WERI-Rb-1 (cell line): ENCODE results near the gene OR11A1.

ENCODE experiments used
- DNase-seq: peaks from one replicate; pipeline ENCODE4 v3.0.0-alpha.2; 2020
- H3K27ac ChIP-seq: fragments of 250-450 bp; sonication (Bioruptor Pico); 2 replicates; pipeline ENCODE4 v1.5.1; 2020; ENCODE audit warnings: mild to moderate bottlenecking, moderate library complexity
- H3K27me3 ChIP-seq: fragments of 250-450 bp; sonication (Bioruptor Pico); 2 replicates; pipeline ENCODE4 v1.5.1; 2021; ENCODE audit warnings: mild to moderate bottlenecking, low read depth, moderate library complexity; ENCODE audit not compliant: insufficient read depth, severe bottlenecking
- H3K36me3 ChIP-seq: fragments of 250-450 bp; sonication (Bioruptor Pico); 2 replicates; pipeline ENCODE4 v1.5.1; 2020; ENCODE audit warnings: mild to moderate bottlenecking, moderate library complexity
- H3K4me3 ChIP-seq: 2 replicates; pipeline ENCODE4 v1.5.1; 2011; ENCODE audit warnings: low read depth, mild to moderate bottlenecking, control low read depth, low read length
- H3K9me3 ChIP-seq: fragments of 250-450 bp; sonication (Bioruptor Pico); 2 replicates; pipeline ENCODE4 v1.5.1; 2021; ENCODE audit warnings: mild to moderate bottlenecking, moderate library complexity; ENCODE audit not compliant: severe bottlenecking
- TF ChIP-seq, protein P1 (sequence below): IDR thresholded peaks from 2 replicates; pipeline ENCODE4 v1.5.1; 2011; ENCODE audit warnings: low read depth, mild to moderate bottlenecking, control low read depth, inconsistent platforms, low read length

The OR11A1 gene

DNA sequence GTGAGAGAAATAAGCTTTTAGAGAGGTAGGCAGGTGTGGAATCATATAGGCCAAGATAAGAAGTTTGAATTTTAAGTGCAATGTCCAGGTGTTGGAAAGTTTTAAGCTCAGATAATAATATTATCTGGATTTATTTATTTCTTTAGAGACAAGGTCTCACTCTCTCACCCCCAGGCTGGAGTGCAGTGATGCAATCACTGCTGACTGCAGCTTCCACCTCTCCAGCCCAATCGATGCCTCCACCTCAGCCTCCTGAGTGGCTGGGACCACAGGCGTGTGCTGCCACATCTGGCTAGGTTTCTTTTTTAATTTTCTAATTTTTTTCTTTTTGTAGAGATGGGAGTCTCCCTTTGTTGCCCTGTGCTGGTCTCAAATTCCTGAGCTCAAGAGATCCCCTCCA, 36.4 kb upstream of the OR11A1 start:
- H3K36me3 ChIP-seq, result no peaks in the 10 kb centered on the region
- H3K9me3 ChIP-seq, result no peaks in the 10 kb centered on the region
- no peak overlapping the region for H3K27ac ChIP-seq
- no peaks in the 10 kb centered on the region for H3K27me3 ChIP-seq
- TF ChIP-seq, protein P1, sequence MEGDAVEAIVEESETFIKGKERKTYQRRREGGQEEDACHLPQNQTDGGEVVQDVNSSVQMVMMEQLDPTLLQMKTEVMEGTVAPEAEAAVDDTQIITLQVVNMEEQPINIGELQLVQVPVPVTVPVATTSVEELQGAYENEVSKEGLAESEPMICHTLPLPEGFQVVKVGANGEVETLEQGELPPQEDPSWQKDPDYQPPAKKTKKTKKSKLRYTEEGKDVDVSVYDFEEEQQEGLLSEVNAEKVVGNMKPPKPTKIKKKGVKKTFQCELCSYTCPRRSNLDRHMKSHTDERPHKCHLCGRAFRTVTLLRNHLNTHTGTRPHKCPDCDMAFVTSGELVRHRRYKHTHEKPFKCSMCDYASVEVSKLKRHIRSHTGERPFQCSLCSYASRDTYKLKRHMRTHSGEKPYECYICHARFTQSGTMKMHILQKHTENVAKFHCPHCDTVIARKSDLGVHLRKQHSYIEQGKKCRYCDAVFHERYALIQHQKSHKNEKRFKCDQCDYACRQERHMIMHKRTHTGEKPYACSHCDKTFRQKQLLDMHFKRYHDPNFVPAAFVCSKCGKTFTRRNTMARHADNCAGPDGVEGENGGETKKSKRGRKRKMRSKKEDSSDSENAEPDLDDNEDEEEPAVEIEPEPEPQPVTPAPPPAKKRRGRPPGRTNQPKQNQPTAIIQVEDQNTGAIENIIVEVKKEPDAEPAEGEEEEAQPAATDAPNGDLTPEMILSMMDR, result no peak
- H3K4me3 ChIP-seq, result no peak overlapping the region
- DNase-seq, result no peak

GRCh38 chr6:29491574-29491973, 34.7 kb upstream of the OR11A1 start:
- Histone ChIP-seq H3K4me3 (no peak overlapping the region), H3K36me3 (no peaks in the 10 kb centered on the region), H3K27me3 (no peaks in the 10 kb centered on the region), H3K9me3 (no peaks in the 10 kb centered on the region), H3K27ac (no peak overlapping the region)
- TF ChIP-seq, protein P1, result no peak
- DNase-seq, result no peak

- no peaks in the 10 kb centered on the region for H3K36me3 ChIP-seq
- DNase-seq, result no peak
- TF ChIP-seq, protein P1, result no peak
- H3K27me3 ChIP-seq, result no peaks in the 10 kb centered on the region
- H3K4me3 ChIP-seq, result no peak overlapping the region
- H3K9me3 ChIP-seq, result no peaks in the 10 kb centered on the region
- no peak overlapping the region for H3K27ac ChIP-seq
These were observed 33.7 kb upstream of the OR11A1 start for GRCh38 chr6:29490552-29490951.

DNA sequence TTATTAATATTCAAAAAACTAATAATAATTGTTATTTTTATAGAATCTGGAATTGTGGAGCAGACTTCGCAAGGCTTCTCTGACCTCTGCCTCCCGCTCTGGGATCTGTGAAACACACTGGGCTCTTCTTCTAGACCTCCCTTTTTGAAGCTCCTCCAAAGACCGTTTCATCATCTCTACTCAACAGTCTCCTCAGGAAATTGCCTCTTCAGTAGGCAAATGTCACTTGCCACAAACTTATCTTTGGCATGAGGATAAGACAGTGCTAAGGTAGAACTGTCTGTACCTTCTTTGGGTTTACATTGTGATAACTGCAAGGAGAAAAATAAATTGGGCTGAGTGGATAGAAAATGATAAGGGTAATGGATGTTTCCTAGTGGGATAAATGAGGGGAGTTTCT, 33.2 kb upstream of the OR11A1 start:
- Histone ChIP-seq H3K27me3 (no peaks in the 10 kb centered on the region), H3K4me3 (no peak overlapping the region), H3K27ac (no peak overlapping the region), H3K36me3 (no peaks in the 10 kb centered on the region), H3K9me3 (no peaks in the 10 kb centered on the region)
- DNase-seq, result no peak
- TF ChIP-seq, protein P1, result no peak

- Histone ChIP-seq H3K27ac (no peak overlapping the region), H3K36me3 (no peaks in the 10 kb centered on the region), H3K4me3 (no peak overlapping the region), H3K27me3 (no peaks in the 10 kb centered on the region), H3K9me3 (no peaks in the 10 kb centered on the region)
- DNase-seq, result no peak
- TF ChIP-seq, protein P1, result no peak
These were observed 32.4 kb upstream of the OR11A1 start for GRCh38 chr6:29489286-29489685.

DNA sequence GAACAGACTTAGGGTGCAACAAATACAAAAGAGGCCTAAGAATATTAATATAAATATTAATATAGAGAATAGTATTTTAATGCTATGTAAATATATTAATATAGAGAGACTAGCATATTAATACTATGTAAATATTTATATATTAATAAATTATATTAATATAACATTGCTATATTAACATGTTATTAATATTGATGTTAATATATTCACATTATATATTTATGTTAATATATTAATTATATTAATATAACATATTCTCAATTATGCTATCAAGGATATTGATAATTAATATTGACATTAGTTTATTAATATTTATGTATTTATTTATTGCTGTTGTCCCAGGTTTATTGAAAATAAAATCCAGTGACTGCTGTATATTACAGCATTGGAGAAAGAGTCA, 32.0 kb upstream of the OR11A1 start:
- Histone ChIP-seq H3K9me3 (no peaks in the 10 kb centered on the region), H3K36me3 (no peaks in the 10 kb centered on the region), H3K27ac (no peak overlapping the region), H3K27me3 (no peaks in the 10 kb centered on the region), H3K4me3 (no peak overlapping the region)
- TF ChIP-seq, protein P1, result no peak
- no peak for DNase-seq
